ENCODE data around the gene LSMEM2. TPM values are rescaled to one million over a fixed set of nuclear protein-coding genes. Genes with fewer than 3 reads are reported as not detected.
A peak's percentile ranks its signal among the peaks of the same experiment; 100 is the strongest.

LSMEM2 gene
- total and polyA plus RNA-seq, 2 of the 8 experiments (the other 6 are each of a cell fraction or from before 2014, with no cell fraction given) = 0.58 to 0.68 TPM

GRCh38 chr3:50249457-50249856 lies 29.4 kb upstream of the LSMEM2 start:
- POLR2A ChIA-PET (ENCODE audit: partially characterized antibody) = interaction anchor here (0.6 to 4.1 kb wide), 4 partner anchors 8 to 71 kb away, joined by 3 to 22 read pairs (median 7); no protein-coding TSS in a partner anchor
- no peak overlapping the region for H2BK20ac ChIP-seq (ENCODE audit: low read length)
- FAIRE-seq = no peak
- H3K56ac ChIP-seq (replicated peaks; ENCODE audit: insufficient read length, low read depth, low read length) = no peak overlapping the region
- H4K91ac ChIP-seq (replicated peaks; ENCODE audit: insufficient read length, low read length) = no peak overlapping the region
- no peak overlapping the region for H3K4me2 ChIP-seq (ENCODE audit: insufficient read depth in 1 of 2, low read depth in 2 of 2, low read length in 2 of 2)
- H4K5ac ChIP-seq (ENCODE audit: insufficient read length, low read depth, low read length) = no peak overlapping the region
- H3K27me3 ChIP-seq (replicated peaks in 1 of 4; ENCODE audit: control insufficient read depth in 3 of 4, extremely low read depth in 1 of 4, insufficient read depth in 3 of 4, low read length in 3 of 4) = no peaks in the 10 kb centered on the region
- H3K23ac ChIP-seq (ENCODE audit: insufficient read length) = no peak overlapping the region
- peak overlapping the region; percentile 68; the same call in 1 of the 2 replicates for H4K8ac ChIP-seq (ENCODE audit: extremely low read depth, insufficient read depth, low read length)
- peaks cover 0 to 65% of the 10 kb centered on the region in 2 experiments; a peak in 3 of 4 replicates for H3K79me2 ChIP-seq (ENCODE audit: control insufficient read depth in 1 of 2, insufficient read depth in 2 of 2, low read length in 2 of 2)
- no peak overlapping the region for H2BK15ac ChIP-seq (ENCODE audit: low read length)
- no peak for TF ChIP-seq TBP (IDR thresholded peaks at IDR 0.05; ENCODE audit: low read depth, low read length)
- TF ChIP-seq SP4 (IDR thresholded peaks at IDR 0.05; ENCODE audit: low read length) = no peak
- TF ChIP-seq CHD2 (IDR thresholded peaks at IDR 0.05; ENCODE audit: low read length) = no peak
- no peak for TF ChIP-seq KDM1A (IDR thresholded peaks at IDR 0.05; ENCODE audit: borderline replicate concordance, low read length)
- TF ChIP-seq KDM4A (IDR thresholded peaks at IDR 0.05; ENCODE audit: low read depth, low read length, severe bottlenecking) = no peak
- TF ChIP-seq EGR1 (IDR thresholded peaks at IDR 0.05; ENCODE audit: borderline replicate concordance, low read depth, low read length) = no peak
- TF ChIP-seq E2F6 (IDR thresholded peaks at IDR 0.05) = no peak
- no peak for TF ChIP-seq CBX5 (IDR thresholded peaks at IDR 0.05; ENCODE audit: low read depth, low read length)
- no peaks in the 10 kb centered on the region for H3K23me2 ChIP-seq (ENCODE audit: low read depth, low read length)
- peaks cover 2 to 13% (median 7%) of the 10 kb centered on the region in 4 experiments; a peak in 5 of 8 replicates for H3K36me3 ChIP-seq (ENCODE audit: control insufficient read depth in 2 of 4, insufficient read depth in 4 of 4, low read length in 3 of 4)
- H3K27ac ChIP-seq (ENCODE audit: low read depth, low read length) = no peak overlapping the region
- H3K79me1 ChIP-seq (ENCODE audit: low read depth, low read length) = peaks cover 35% of the 10 kb centered on the region
- H3K4me3 ChIP-seq (ENCODE audit: extremely low read depth in 1 of 4, insufficient read depth in 2 of 4, low read depth in 3 of 4, low read length in 4 of 4) = no peak overlapping the region
- no peak overlapping the region for H3K18ac ChIP-seq (ENCODE audit: extremely low read depth, low read length)
- DNase-seq (ENCODE audit: low read depth in 1 of 2, low spot score in 2 of 2) = no peak
- H2AFZ ChIP-seq (ENCODE audit: low read length) = no peak overlapping the region
- H3K9ac ChIP-seq (replicated peaks in 1 of 4; ENCODE audit: extremely low read depth in 1 of 4, low read depth in 3 of 4, low read length in 3 of 4) = no peak overlapping the region
- no peak overlapping the region for H3K4ac ChIP-seq (replicated peaks; ENCODE audit: insufficient read length, low read depth, low read length)
- WGBS, 2 experiments (ENCODE audit: extremely low coverage in 1 of 2, insufficient coverage in 1 of 2, insufficient read length in 1 of 2, insufficient replicate concordance in 2 of 2, low coverage in 1 of 2, low lambda C conversion rate in 2 of 2, missing lambda C conversion rate in 1 of 2) = 92% methylated on average over 5 of the region's 5 CpGs; no CpG with 5 or more reads in 1 of the 2 experiments
- no peaks in the 10 kb centered on the region for H3K9me3 ChIP-seq (ENCODE audit: insufficient read depth in 2 of 2, low read depth in 1 of 2, low read length in 1 of 2)
- CTCF ChIA-PET (ENCODE audit: partially characterized antibody) = interaction anchor here (1.2 to 53.5 kb wide), 8 partner anchors 8 to 127 kb away, joined by 4 to 2149 read pairs (median 30); partner anchors contain the start of genes GNAI2, GNAT1, SEMA3B and SLC38A3
- H2AK5ac ChIP-seq (ENCODE audit: low read depth, low read length) = no peak overlapping the region
- peaks cover 15 to 47% of the 10 kb centered on the region in 2 experiments for H4K20me1 ChIP-seq (replicated peaks in 1 of 2; ENCODE audit: control insufficient read depth in 1 of 2, insufficient read depth in 2 of 2, low read length in 2 of 2)
- no peak overlapping the region for H2BK120ac ChIP-seq (replicated peaks; ENCODE audit: low read depth, low read length)
- H2BK5ac ChIP-seq (ENCODE audit: low read depth, low read length) = no peak overlapping the region
- H2BK12ac ChIP-seq (ENCODE audit: low read depth, low read length) = no peak overlapping the region
- no peak overlapping the region for H3K14ac ChIP-seq (ENCODE audit: insufficient read length)
- H3K4me1 ChIP-seq (replicated peaks in 1 of 4; ENCODE audit: control insufficient read depth in 3 of 4, insufficient read depth in 4 of 4, low read length in 3 of 4) = peaks cover 5 to 19% (median 16%) of the 10 kb centered on the region in 4 experiments
